Inflammatory macrophage treated with lipopolysaccharide for 1 hour (primary cell): ENCODE results near the gene GOLGA8B.
"Not testable (repeated sequence)": the region's sequence is repeated elsewhere in the genome, so short reads cannot be mapped to it uniquely, and the experiment has no call there.

ENCODE experiments used
- DNase-seq, 2 donors: peaks; one replicate each; pipeline ENCODE4 v3.0.0-alpha.2; 2020 to 2022

Gene GOLGA8B

DNA sequence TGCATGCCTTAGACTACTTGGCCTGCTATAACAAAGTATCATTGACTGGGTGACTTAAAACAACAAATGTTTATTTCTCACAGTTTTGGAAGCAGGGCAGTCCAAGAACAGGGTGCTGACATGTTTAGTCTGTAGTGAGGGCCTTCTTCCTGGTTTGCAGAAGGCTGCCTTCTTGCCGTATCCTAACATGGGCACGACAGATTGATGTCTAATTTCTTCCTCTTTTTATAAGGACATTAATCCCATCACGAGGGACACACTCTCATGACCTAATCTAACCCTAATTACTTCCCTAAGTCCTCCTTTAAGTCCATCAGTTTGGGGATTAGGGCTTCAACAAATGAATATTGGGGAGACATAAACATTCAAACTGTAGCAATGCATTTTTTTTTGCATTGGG lies 10.9 kb upstream of the GOLGA8B start:
- DNase-seq: peak; percentile 20 to 48

DNA sequence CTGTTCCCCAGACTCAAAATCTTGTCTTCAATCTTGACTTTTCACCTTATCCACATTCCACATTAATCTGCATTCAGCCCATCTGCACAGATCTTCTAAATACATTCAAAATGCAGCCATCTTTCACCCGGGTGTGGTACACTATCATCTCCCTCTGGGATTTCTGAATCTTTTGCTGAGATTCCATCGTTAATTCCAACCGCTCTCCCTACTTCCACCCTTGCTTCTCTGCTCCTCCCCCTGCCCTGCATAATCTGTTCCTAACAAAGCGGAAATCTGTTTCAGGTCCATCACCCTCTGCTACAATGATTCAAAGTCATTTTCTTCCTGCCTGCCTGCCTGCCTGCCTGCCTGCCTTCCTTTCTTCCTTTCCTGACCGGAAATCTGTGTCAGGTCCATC lies 7.9 kb upstream of the GOLGA8B start:
- no peak for DNase-seq

DNA sequence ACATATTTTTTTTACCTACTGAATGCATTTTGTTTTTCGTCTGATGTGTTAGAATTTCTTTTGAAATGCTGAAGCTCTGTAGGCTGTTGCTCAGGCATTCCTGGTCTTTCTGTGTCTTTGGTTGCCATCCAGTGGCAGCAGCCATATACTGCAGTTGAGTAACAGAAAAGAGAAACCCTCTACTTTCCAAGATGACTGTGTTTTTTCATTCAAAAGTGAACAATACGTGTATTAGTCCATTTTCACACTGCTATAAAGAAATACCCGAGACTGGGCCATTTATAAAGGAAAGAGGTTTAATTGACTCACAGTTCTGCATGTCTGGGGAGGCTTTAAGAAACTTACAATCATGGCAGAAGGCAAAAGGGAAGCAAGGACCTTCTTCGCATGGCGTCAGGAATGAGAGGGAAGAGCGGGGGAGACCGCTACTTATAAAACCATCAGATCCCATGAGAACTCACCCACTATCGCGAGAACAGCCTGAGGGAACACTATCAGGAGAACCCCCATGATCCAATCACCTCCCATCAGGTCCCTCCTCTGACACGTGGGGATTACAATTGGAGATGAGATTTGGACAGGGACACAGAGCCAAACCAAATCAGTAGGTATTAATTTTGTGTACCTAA lies 4.7 kb upstream of the GOLGA8B start:
- DNase-seq: peak; percentile 51 to 64

DNA sequence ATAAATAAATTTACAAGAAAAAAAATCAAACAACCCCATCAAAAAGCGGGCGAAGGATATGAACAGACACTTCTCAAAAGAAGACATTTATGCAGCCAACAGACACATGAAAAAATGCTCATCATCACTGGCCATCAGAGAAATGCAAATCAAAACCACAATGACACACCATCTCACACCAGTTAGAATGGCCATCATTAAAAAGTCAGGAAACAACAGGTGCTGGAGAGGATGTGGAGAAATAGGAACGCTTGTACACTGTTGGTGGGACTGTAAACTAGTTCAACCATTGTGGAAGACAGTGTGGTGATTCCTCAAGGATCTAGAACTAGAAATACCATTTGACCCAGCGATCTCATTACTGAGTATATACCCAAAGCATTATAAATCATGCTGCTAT lies 2.5 kb upstream of the GOLGA8B start:
- DNase-seq: not testable (repeated sequence)

DNA sequence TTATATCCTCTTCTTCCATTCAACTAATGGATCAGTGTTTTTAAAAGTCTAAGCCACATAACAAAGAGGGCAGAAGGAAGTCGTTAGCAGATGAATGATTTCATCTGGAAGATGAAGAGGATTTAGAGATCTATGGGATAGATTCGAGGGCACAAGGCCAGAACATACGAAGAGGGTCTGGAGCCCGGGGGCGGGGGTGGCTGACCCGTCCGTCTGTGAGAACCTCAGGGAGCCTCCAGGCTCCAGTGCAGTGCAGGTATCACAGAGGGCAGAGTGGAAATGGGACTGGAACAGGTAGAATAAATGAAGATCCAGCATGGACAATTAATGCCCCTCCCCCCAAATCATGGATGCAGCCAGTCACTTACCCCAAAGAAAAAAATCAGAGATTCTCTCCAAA lies 1.5 kb upstream of the GOLGA8B start:
- DNase-seq: no peak

DNA sequence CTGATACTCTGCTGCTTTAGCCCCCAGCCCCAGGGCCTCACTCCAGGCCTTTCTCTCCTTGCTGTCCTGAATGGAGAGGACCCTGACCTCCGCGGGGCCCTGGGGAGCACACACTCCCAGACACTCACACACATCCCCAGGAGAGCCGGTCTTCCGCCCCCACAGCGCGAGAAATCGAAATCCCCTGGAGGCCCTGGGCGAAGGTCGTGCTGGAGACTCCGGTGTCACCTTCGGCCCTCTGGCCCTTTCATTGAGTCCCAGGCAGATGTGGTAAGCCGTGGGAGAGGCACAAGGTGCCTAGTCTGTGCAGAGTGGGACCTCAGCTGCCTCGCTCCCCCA lies 848 bp upstream of the GOLGA8B start:
- DNase-seq: no peak

DNA sequence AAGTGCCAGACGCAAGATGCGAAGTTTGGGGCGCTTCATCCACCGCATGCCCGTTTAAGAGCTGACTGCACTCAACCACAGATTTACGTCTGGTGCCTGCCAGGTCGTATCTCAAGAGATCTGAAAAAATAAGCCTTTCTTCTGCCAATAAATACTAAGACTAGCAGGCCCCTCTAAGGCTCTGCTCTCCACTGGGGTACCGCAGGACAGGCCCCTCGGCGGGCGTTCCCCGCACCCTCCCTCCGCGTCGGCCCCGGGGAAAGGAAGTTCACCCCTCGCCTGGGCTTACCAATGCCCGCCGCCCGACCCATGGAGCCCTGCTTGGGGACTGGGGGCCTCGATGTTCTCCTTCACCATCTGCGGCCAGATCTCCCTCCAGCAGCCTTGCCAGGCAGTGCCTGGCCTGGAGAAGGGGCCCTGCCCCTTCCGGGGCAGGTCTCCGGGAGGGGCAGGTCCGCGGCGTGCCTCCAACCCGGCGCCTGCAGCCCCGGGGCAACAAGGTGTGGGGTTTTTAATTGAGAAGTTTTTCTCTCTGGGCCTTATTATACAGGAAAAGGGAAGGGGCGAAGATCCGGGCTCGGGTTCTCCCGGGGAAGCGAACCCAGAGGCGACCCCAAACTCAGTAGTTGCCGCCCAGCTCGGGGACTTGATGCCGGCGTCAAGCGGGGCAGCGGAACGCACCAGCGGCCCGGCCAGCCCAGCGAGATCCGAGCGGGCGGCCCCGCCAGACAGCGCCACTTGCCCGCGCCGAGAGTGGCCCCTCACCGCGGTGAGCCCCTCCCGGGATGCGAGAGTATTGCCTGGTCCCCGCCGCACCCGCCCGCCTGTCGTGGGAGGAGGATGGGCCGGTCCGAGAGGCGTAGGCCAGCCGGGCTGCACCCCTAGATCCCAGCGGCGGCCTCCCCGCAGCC lies 735 bp downstream of the GOLGA8B start:
- DNase-seq: no peak

DNA sequence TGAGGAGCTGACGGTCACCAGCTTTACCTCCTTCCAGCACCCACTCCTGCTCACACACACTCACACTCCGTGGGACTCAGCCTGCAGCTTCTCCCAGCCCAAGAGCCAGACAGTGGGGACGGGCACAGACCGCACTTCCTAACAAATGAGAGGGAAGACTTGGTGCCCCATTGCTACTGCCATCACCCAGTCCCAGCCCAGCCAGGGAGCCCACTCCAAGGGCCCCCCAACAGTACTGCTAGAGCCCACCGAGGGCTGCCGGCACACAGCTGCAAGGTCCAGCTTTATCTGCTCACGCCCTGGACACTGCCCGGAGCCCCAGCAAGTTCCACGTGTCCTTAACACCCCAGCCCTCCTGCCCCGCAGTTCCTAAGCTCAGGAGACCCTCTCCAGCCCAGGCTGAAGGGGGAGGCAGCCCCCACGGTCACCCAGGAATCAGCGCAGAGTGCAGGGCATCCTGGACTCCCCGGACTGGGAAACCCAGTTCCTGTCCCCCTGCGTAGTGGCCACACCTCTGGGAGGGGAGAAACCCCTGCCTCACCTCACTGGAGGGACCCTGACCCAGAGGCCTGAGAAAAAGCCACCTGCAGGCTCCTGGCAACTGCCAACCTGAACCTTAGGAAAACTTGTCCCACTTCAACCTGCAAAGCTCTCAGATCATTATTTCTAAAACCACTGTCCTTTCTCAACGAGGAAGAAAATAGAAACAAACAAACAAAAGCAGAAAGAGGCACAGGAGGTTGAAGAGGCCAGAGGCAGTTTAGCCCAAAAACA lies 1.6 kb downstream of the GOLGA8B start:
- not testable (repeated sequence) for DNase-seq

DNA sequence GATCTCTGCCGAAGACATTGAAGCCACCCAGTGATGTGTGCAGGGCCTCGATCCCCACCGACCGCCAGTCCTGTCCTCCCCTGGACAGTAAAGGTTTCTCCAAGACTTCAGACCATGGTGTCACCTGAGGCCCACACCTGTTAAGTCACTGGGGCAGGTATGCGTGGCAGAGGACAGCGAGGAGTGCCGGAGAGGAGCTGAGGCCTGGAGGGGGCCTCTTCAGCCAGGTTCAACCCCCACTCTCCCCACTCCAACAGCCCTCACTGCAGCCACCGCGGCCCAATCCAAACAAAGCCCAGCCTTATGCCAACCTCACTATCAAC lies 2.4 kb downstream of the GOLGA8B start:
- DNase-seq: no peak

DNA sequence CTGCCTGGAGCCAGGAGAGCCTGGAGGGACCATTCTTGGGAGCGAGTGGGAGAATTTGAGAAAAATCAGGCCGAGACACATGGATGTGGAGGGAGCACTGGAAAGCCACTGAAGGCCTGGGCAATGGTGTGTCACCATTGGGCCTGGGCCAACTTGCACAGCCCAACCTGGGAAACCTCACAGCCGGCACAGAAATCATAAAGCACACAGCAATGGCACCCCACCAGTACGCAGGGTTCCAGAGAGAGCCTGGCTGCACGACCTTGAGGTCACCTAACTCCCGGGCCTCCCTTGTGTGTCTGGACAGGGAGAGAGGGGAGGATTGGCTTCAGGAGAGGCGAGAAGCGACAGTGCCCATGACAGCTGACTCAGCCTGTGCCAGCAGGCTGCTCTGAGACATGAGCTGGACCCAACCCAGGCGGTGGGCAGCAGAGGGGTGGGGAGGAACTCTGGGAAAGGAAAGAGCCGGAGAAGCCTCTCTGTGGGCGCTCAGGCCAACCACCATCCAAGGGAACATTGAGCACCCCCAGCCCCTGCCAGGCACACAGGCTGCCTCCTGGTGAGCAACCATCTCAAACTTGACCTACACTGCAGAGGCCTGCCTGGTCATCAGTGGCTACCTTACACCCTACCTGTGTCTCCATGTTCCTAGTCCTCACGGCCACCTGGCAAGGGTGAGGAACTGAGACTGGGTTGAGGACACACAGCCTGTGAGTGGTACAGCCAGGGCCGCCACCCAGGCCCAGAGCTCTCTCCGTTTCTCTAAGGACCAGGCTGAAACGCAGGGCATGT lies 3.0 kb downstream of the GOLGA8B start:
- not testable (repeated sequence) for DNase-seq

DNA sequence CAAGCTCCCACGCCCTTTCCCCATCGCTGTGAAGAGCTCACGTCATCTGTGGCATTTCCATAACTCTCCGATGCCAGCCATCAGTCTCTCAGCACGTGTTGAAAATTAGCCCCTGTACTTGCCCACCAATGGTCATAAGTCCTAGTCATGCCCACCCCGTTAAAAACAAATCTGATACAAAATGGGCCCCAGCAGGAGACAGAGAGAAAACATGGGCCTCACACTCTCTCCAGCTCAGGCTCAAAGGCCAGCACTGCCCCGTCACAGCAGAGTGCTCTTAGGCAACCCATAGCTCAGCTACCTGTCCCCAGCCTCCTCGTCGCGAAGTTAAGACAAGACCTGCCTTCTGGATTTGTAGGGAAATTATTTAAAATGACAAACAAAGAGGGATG lies 5.2 kb downstream of the GOLGA8B start:
- DNase-seq: no peak

DNA sequence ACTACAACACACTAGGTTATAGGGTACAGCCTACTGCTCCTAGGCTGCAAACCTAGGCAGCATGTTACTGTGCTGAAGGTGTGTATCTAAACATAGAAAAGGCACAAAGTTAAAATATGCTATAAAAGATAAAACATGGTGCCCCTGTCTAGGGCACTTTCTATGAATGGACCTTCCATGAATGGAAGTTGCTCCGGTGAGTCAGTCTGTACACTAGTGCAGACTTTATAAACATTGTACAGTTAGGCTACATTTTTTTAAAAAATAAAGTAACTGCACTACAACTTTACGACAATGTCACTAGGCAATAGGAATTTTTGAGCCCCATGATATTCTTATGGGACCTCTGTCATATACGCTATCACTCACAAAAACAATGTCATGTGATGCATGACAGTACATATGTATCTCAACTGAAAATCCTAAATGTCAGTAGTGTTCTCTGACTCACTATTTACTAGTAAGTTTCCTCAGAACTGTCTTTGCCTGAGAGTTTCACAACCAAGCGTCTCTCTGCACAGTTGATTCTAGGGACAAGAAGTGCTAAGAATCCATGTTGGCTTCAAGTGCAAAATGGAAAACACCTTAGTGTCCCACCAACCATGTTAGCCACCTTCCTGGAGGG lies 5.7 kb downstream of the GOLGA8B start:
- peak in 1 of 2 donors; percentile 27 for DNase-seq

DNA sequence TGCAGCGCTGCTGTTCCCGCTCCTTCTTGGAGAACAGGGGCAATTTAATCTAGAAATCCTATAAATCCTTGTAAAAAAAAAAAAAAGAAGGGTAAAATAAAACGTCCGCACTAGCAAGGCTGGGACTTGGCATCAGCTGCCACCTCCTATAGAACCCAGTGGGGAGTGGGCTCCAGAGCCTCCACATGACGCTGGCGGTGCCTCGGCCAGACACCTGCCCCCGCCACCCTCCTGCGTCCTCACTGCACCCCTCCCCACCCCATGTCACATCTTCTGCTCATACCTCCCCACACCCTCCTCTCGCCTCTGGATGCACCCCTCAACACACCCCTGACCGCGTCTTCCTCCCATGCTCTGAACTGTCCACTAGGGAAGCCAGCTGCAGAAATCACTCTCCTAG lies 8.4 kb downstream of the GOLGA8B start:
- DNase-seq: not testable (repeated sequence)

DNA sequence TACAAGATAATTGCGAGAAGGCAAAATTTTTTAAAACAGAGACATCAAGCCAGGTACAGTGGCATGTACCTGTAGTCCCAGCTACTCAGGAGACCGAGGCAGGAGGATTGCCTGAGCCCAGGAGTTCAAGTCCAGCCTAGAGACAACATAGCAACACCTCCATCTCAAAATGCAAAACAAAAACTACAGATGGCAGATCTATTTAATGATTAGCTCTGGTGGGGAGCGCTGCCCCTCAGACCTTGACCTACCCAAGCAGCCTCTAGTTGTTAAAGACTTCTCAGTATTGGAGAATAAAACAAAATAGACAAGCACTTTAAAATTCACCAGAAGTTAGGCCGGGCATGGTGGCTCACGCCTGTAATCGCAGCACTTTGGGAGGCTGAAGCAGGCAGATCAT lies 10.5 kb downstream of the GOLGA8B start:
- DNase-seq: not testable (repeated sequence)

DNA sequence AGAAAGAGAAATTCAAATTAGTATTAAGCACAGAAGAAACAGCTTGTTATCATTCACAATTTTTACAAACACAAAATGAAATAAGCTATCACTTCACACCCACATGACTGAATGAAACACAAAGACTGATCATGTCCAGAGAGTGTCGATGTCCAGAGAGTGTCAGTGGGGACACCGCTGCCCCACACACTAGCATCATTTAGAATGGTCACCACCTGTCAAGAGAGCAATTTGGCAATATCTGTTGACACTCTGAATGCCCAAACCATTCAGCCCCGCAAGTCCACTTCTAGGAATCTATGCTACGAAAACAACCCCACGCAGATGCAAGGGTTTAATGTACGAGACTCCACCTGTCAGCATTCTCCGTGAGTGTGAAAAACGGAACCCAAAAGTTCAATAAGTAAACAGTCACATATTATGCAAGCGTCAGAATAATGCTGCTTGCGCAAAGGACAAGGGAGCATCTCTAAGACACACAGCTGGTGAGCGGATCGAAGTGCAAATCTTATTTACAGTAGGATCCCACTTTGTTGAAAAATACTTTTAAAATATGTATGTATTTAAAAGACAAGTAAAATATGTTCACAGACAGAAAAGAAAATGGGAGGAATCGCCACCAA lies 11.3 kb downstream of the GOLGA8B start:
- DNase-seq: not testable (repeated sequence)

DNA sequence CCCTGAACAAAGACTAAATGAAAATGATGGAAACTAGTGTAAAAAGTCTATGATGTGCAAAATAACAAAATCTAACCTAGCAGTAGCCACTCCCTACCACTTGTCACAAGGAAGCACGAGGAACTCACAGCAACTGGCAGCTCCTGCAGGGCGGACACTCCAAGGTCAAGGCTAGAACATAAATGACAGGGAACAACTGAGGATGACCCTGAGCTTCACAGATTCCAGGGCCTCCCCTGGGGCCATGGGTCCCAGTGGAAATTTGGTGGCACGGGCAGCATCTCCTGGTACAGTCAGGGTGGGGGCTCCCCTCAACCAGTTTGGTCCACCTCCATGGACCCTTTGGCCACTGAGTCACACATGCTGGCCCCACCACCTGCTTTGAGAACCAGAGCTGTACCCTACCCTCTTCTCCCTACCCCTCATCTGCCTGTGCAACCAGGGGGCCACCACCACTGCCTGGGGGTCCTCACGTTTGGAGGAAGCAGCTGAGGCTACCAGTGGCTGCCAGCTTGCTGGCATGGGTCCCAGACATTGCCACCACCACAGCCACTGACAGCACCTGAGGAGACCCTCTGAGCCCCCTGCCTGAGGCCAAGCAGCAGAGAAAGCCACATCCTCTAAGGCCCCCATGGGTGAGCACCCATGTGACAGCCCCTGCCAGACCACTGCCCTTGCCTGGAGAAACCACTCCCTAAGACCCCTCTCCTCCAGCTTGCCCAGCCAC lies 13.6 kb downstream of the GOLGA8B start:
- DNase-seq: not testable (repeated sequence)

DNA sequence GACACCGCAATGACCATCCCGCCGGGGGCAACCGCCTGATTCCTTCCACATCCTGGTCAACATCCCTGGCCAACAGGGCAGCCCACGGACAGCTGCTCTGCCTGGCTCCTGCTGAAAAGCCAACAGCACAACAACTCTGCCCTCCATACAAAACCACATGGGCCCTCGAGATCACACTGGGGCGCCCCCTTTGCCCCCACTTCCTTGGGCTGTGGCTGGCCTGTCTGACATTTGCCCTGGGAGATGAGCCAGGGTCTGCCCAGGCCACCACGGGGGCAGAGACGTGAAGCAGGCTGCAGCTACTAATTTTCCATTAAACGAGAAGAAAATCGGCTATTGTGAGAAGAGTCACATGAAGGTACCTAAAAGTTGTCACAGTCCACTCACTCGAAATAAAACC lies 16.3 kb downstream of the GOLGA8B start:
- not testable (repeated sequence) for DNase-seq

DNA sequence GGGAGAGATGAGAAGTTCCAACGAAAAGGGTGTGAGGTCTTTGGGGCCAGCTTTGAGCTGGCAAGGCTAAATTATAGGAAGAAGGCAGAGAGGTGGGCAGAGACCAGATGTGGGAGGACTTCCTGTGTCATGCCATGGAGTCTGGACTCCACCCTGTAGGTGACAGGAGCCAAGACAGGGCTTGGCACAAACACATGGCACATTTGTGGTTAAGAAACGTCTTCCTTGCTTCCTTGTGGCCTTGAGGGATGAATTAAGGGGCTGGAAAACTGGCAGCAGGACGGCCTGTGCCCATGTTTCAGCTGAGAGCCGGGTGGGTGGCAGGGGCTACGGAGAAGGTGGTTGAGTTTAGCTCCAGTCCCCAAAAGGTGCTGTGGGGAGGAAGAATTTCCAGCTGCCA lies 18.7 kb downstream of the GOLGA8B start:
- not testable (repeated sequence) for DNase-seq

DNA sequence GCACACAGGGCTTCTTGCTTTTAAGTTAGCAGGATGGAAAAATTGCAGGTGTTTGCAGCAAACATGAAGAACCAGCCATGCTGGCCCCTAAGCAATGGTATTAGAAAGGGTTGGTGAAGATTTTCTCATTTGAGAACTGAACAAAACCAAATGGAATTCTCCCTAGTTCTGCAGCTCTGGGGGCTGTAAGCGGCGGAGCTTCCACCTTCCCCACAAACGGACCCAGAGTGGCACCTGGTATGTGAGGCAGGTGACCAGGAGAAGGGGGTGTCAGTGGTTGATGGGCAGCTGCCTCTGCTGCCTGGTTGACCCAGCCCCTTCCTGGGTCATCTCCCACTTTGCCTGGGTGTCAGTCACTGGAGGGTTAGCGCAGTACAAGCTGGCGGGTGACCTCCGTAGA lies 22.6 kb downstream of the GOLGA8B start:
- not testable (repeated sequence) for DNase-seq

DNA sequence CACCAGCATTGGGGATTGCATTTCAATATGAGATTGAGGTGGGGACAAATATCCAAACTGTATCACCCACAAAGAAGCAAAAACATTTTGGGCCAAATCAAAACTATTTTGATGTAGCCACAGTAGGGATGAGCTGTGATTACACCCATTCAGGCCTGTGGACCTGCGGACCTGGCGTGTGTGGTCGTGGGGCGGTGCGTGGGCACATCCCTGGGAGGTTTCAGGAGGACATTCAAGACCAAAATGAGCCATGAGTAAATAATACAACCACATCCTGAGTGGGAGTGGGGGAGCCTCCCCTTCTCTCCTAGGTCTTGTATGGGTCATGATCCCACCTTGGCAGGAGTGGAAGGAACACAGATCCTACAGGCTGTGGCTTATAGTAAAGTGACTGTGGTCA lies 23.7 kb downstream of the GOLGA8B start:
- DNase-seq: not testable (repeated sequence)

DNA sequence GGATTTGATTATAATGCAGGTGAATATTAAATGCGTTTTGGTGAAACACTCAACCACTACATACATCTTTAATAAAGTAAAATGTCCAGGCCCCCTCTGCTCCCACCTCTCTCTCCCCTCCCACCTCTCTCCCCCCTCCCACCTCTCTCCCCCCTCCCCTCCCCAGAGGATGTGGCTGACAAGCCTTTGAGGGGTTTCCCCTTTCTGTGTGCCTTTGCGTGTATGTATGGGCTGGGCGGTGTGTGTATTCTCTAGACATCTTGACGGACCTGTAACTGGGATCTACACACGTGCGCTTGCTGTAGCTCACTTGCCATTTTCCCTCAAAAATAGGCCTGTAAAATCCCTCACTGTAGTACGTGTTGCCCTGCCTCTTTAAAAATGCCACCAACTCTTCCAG lies 28.3 kb downstream of the GOLGA8B start:
- DNase-seq: not testable (repeated sequence)
